IMR-90 (cell line): ENCODE data around the gene ROCK1. TPM values are rescaled to one million over a fixed set of nuclear protein-coding genes. Genes with fewer than 3 reads are reported as not detected.

ENCODE experiments used
- ATAC-seq: fragments of 200-7000 bp; cut with Tn5 transposase; 2 replicates; pipeline ENCODE4 v1.9.1; 2020; ENCODE audit warnings: low read depth, mild to moderate bottlenecking, moderate library complexity
- BruUV-seq: library from RNA; stranded (reverse); fragments of 400-500 nt; replicated peaks from 2 replicates; lab custom pipeline; 2021; lab: Mats Ljungman, UMichigan
- CTCF ChIA-PET: fragments of 300-600 bp; formaldehyde crosslinking; extraction: SDS; loops from one replicate; lab custom pipeline; 2021; ENCODE audit warnings: antibody characterized with exemption; lab: Yijun Ruan, JAX
- POLR2A ChIA-PET: fragments of 300-600 bp; sonication (Branson Sonifier 250); formaldehyde crosslinking; loops from one replicate; lab custom pipeline; 2022; ENCODE audit warnings: antibody characterized with exemption; ENCODE audit not compliant: unreplicated experiment; lab: Charles Lee
- DNase-seq: peaks from one replicate; pipeline ENCODE4 v3.0.0; 2013
- H2AFZ ChIP-seq: replicated peaks from 2 replicates; pipeline ENCODE3; 2013; ENCODE audit warnings: low read length, mild to moderate bottlenecking; ENCODE audit not compliant: poor library complexity
- H2AK5ac ChIP-seq: 2 replicates; pipeline ENCODE4 v1.6.1; 2013; ENCODE audit warnings: low read depth, low read length, inconsistent platforms
- H2AK9ac ChIP-seq: replicated peaks from 2 replicates; pipeline ENCODE3; 2013; ENCODE audit warnings: mild to moderate bottlenecking, low read depth, low read length, moderate library complexity; ENCODE audit not compliant: poor library complexity
- H2BK120ac ChIP-seq: 2 replicates; pipeline ENCODE4 v1.6.1; 2013; ENCODE audit warnings: low read depth, low read length, inconsistent platforms
- H2BK15ac ChIP-seq: 3 replicates; pipeline ENCODE4 v1.6.1; 2013; ENCODE audit warnings: low read depth, low read length, inconsistent platforms
- H2BK20ac ChIP-seq: 2 replicates; pipeline ENCODE4 v1.6.1; 2013; ENCODE audit warnings: low read depth, mild to moderate bottlenecking, inconsistent platforms, low read length, moderate library complexity
- H2BK5ac ChIP-seq: 2 replicates; pipeline ENCODE4 v1.6.1; 2013; ENCODE audit warnings: mild to moderate bottlenecking, low read depth, low read length, inconsistent platforms; ENCODE audit not compliant: poor library complexity, severe bottlenecking
- H3K14ac ChIP-seq: replicated peaks from 2 replicates; pipeline ENCODE4 v1.6.1; 2013; ENCODE audit warnings: low read depth, low read length, inconsistent platforms
- H3K18ac ChIP-seq: 2 replicates; pipeline ENCODE4 v1.6.1; 2013; ENCODE audit warnings: low read depth, low read length, control low read depth
- H3K23ac ChIP-seq: 2 replicates; pipeline ENCODE4 v1.6.1; 2013; ENCODE audit warnings: low read depth, low read length, inconsistent platforms
- H3K27ac ChIP-seq: 2 replicates; pipeline ENCODE4 v1.5.1; 2013; ENCODE audit warnings: mild to moderate bottlenecking, control low read depth, low read length; ENCODE audit not compliant: insufficient read depth
- H3K27me3 ChIP-seq: 2 replicates; pipeline ENCODE4 v1.6.1; 2013; ENCODE audit warnings: low read length; ENCODE audit not compliant: control insufficient read depth, insufficient read depth
- H3K36me3 ChIP-seq: 2 replicates; pipeline ENCODE4 v1.6.1; 2013; ENCODE audit warnings: low read length, mixed read lengths; ENCODE audit not compliant: control insufficient read depth, insufficient read depth
- H3K4ac ChIP-seq: 2 replicates; pipeline ENCODE4 v1.6.1; 2013; ENCODE audit warnings: low read depth, low read length, inconsistent platforms
- H3K4me1 ChIP-seq: 2 replicates; pipeline ENCODE4 v1.6.1; 2013; ENCODE audit warnings: low read length, mixed read lengths; ENCODE audit not compliant: control insufficient read depth, insufficient read depth
- H3K4me2 ChIP-seq: 2 replicates; pipeline ENCODE4 v1.6.1; 2013; ENCODE audit warnings: low read depth, mild to moderate bottlenecking, control low read depth, low read length, moderate library complexity
- H3K4me3 ChIP-seq: 2 replicates; pipeline ENCODE4 v1.5.1; 2013; ENCODE audit warnings: low read depth, mild to moderate bottlenecking, control low read depth, low read length, moderate library complexity; ENCODE audit not compliant: insufficient read depth
- H3K56ac ChIP-seq: 2 replicates; pipeline ENCODE4 v1.6.1; 2013; ENCODE audit warnings: low read length, inconsistent platforms; ENCODE audit not compliant: insufficient read depth; ENCODE audit errors: extremely low read depth
- H3K79me1 ChIP-seq, 2 experiments: 2 replicates each; pipeline ENCODE4 v1.6.1; 2013; ENCODE audit warnings: low read length in 2 of 2, inconsistent platforms in 1 of 2, low read depth in 1 of 2
- H3K9ac ChIP-seq: 2 replicates; pipeline ENCODE4 v1.6.1; 2013; ENCODE audit warnings: low read depth, low read length, control low read depth
- H3K9me1 ChIP-seq: 2 replicates; pipeline ENCODE4 v1.6.1; 2013; ENCODE audit warnings: low read length, inconsistent platforms; ENCODE audit not compliant: insufficient read depth
- H3K9me3 ChIP-seq: 2 replicates; pipeline ENCODE4 v1.6.1; 2013; ENCODE audit warnings: low read length; ENCODE audit not compliant: control insufficient read depth, insufficient read depth
- H4K20me1 ChIP-seq: 2 replicates; pipeline ENCODE4 v1.6.1; 2013; ENCODE audit warnings: low read length, inconsistent platforms; ENCODE audit not compliant: insufficient read depth
- H4K5ac ChIP-seq: 2 replicates; pipeline ENCODE4 v1.6.1; 2013; ENCODE audit warnings: mild to moderate bottlenecking, low read depth, low read length, control low read depth
- H4K8ac ChIP-seq, 2 experiments: 2 replicates each; pipeline ENCODE4 v1.6.1; 2013; ENCODE audit warnings: low read depth in 2 of 2, low read length in 2 of 2, control low read depth in 1 of 2, inconsistent platforms in 1 of 2
- H4K91ac ChIP-seq: 2 replicates; pipeline ENCODE4 v1.6.1; 2013; ENCODE audit warnings: low read depth, low read length, inconsistent platforms; ENCODE audit not compliant: insufficient read depth
- POLR2A ChIP-seq: IDR thresholded peaks from 2 replicates; pipeline ENCODE4 v1.6.1; 2012; ENCODE audit warnings: mild to moderate bottlenecking, low read depth, low read length
- WGBS, 2 experiments: methylation state at CpG; one replicate each; pipeline versions ENCODE4 v1.1.5 to v1.1.7; 2013; ENCODE audit warnings: missing lambda C conversion rate in 2 of 2; ENCODE audit not compliant: insufficient read length in 1 of 2; ENCODE audit errors: extremely low coverage in 2 of 2; 5-methylcytosine and 5-hydroxymethylcytosine counted together
- dilution Hi-C: fragments of 300-500 bp; cut with HindIII; formaldehyde crosslinking; loops from one replicate; pipeline ENCODE4 v1.14.3; 2018; ENCODE audit warnings: low sequenced_read_pairs; ENCODE audit not compliant: unreplicated experiment
- in situ Hi-C: fragments of 300-500 bp; cut with MboI; formaldehyde crosslinking; loops from 3 replicates; pipeline ENCODE4 v1.14.3; 2019; ENCODE audit warnings: low sequenced_read_pairs, inconsistent platforms, mixed read lengths
- intact Hi-C: fragments of 100-400 bp; cut with micrococcal nuclease; formaldehyde crosslinking; loops from 2 replicates; pipeline ENCODE4 v1.10.0; 2022
- polyA plus RNA-seq, 3 experiments: library from polyadenylated mRNA; depleted of rRNA; stranded (reverse); fragments of >200 nt; gene quantifications; 2 replicates each; pipeline ENCODE4 v1.2.3, GENCODE V29; 2012; ENCODE audit warnings: low replicate concordance in 1 of 3
- total RNA-seq: library from RNA; depleted of rRNA; stranded (reverse); fragments of >200 nt; gene quantifications from 2 replicates; pipeline ENCODE4 v1.2.3, GENCODE V29; 2012

The ROCK1 gene
- total and polyA plus RNA-seq, 2 of the 4 experiments (the other 2 are of a cell fraction) = 9.9 to 17.0 TPM

DNA sequence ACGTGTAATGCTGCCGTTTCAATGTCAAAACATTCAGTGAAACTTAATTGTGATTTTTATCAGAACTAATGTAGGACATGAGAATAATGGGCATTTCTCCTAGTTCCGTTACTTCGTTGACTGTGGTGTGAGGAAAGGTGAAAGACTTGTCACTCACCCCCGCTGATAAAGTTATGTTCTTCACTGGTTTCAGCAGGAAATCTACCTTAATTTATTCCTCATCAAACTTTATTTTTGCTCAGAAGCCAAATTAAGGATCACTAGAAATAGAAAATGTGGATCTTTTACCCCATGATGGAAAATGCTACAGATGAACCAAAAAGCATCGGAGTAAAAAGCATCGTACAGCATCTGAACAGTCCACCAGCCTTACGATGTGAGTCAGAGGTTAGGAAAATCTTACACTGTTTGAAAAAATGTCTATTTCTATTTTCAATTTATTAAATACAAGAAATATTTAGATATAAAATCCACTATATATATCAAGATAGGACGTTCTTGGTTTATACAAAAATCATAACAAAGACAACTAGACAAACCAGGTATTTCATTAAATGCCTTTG, 1.0 kb upstream of the ROCK1 start:
- H3K56ac ChIP-seq = peak overlapping the region; percentile 72; the same call in 1 of the 2 replicates
- peaks cover 34% of the 10 kb centered on the region for H4K20me1 ChIP-seq
- peak overlapping the region; percentile 77 for H3K23ac ChIP-seq
- no peaks in the 10 kb centered on the region for H3K36me3 ChIP-seq
- ChIA-PET POLR2A (interaction anchor here (0.5 kb wide), 1 partner anchor 109 kb away, joined by 5 read pairs; no protein-coding TSS in a partner anchor), CTCF (interaction anchor here (0.5 kb wide), 1 partner anchor 16 kb away, joined by 3 read pairs; no protein-coding TSS in a partner anchor)
- in situ Hi-C loops = loop anchor here (5.0 kb wide), 1 partner anchor 60 kb away; no protein-coding TSS in a partner anchor
- DNase-seq (peak; percentile 32), ATAC-seq (no peak)
- no TSS peak for BruUV-seq
- H3K79me1 ChIP-seq = peaks cover 0 to 12% of the 10 kb centered on the region in 2 experiments; a peak in 3 of 4 replicates
- H4K5ac ChIP-seq = peak overlapping the region; percentile 41; the same call in 1 of the 2 replicates
- no peak overlapping the region for H2BK20ac ChIP-seq
- peak overlapping the region; percentile 83; the same call in 1 of the 2 replicates for H3K18ac ChIP-seq
- peak overlapping the region; percentile 6; the same call in 1 of the 2 replicates for H4K91ac ChIP-seq
- peak overlapping the region; percentile 93 for H3K4me2 ChIP-seq
- H3K14ac ChIP-seq = peak overlapping the region; percentile 54
- H4K8ac ChIP-seq = peak overlapping the region in 1 of 2 experiments; percentile 54; a peak in 2 of 4 replicates
- H3K27me3 ChIP-seq = no peaks in the 10 kb centered on the region
- H3K4ac ChIP-seq = peak overlapping the region; percentile 62; the same call in 1 of the 2 replicates
- no CpG with 5 or more reads among the region's 9 CpGs for WGBS, 2 experiments
- no peak overlapping the region for H2BK120ac ChIP-seq
- no peaks in the 10 kb centered on the region for H3K9me3 ChIP-seq
- H2BK5ac ChIP-seq = peak overlapping the region; percentile 80
- dilution Hi-C loops = no loop called here
- intact Hi-C loops = loop anchor here (1.0 to 5.0 kb wide), 6 partner anchors 45 to 140 kb away; no protein-coding TSS in a partner anchor
- H3K9ac ChIP-seq = peak overlapping the region; percentile 86; the same call in 1 of the 2 replicates
- H2AFZ ChIP-seq = no peak overlapping the region
- H3K4me1 ChIP-seq = peaks cover 8% of the 10 kb centered on the region
- no peak for TF ChIP-seq POLR2A
- H2AK5ac ChIP-seq = no peak overlapping the region
- H3K27ac ChIP-seq = no peak overlapping the region
- no peak overlapping the region for H2AK9ac ChIP-seq
- H3K4me3 ChIP-seq = peak overlapping the region; percentile 91
- H3K9me1 ChIP-seq = peaks cover 4% of the 10 kb centered on the region; the same call in 1 of the 2 replicates
- 0 out of 3 replicates have a peak overlapping the region, but pooled peaks have one; percentile 25 for H2BK15ac ChIP-seq
